Stimulated activated naive CD8-positive, alpha-beta T cell treated with anti-CD3 and anti-CD28 coated beads, Interleukin-15, amount 100 ng/mL, for 72 hours (primary cell): ENCODE measurements around the gene DCDC2C.

ENCODE experiments used
- ATAC-seq: fragments of 150-1000 bp; cut with Tn5 transposase; 2 replicates; pipeline ENCODE4 v1.10.0; 2021; ENCODE audit warnings: mild to moderate bottlenecking, moderate library complexity
- DNase-seq, 2 donors: peaks; one replicate each; pipeline ENCODE4 v3.0.0; 2021 to 2022
- H3K27ac Mint-ChIP-seq, 2 donors: one replicate each; pipeline ENCODE4 v1.8.0; 2022; ENCODE audit warnings: mild to moderate bottlenecking in 2 of 2, mixed read lengths in 2 of 2, moderate library complexity in 2 of 2
- H3K27me3 Mint-ChIP-seq: one replicate; pipeline ENCODE4 v1.8.0; 2022; ENCODE audit warnings: mixed read lengths
- H3K4me1 Mint-ChIP-seq: one replicate; pipeline ENCODE4 v1.8.0; 2022; ENCODE audit warnings: mild to moderate bottlenecking, mixed read lengths
- H3K4me3 Mint-ChIP-seq, 2 donors: one replicate each; pipeline ENCODE4 v1.8.0; 2022; ENCODE audit warnings: mild to moderate bottlenecking in 2 of 2, mixed read lengths in 2 of 2, moderate library complexity in 1 of 2
- H3K9me3 Mint-ChIP-seq, 2 donors: one replicate each; pipeline ENCODE4 v1.8.0; 2022; ENCODE audit warnings: mixed read lengths in 2 of 2

The DCDC2C gene

DNA sequence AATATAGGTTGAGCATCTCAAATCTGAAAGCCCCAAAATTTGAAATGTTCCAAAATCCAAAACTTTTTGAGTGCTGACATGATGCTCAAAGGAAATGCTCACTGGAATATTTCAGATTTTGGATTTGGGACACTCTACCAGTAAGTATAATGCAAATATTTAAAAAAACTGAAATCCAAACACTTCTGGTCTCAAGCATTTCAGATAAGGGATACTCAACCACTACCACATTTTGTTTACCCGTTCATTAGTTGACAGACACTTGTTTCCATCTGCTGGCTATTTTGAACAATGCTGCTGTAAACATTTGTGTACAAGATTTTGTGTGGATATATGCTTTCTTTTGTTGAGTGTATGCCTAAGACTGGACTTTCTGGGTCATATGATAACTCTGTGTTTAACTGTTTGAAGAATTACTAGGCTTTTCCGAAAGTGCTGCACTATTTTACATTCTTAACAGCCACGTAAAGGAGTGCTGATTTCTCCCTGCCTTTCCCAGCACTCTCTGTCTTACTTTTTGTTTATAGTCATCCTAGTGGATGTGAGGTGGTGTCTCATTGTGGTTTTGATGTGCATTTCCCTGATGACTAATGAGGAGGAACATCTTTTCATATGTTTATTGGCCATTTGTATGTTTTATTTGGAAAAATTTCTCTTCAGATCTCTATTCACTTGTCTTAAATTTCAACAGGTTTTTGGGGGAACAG, 19.5 kb upstream of the DCDC2C start:
- DNase-seq (no peak), ATAC-seq (no peak)
- no peak overlapping the region for H3K27ac Mint-ChIP-seq
- H3K4me1 Mint-ChIP-seq = no peaks in the 10 kb centered on the region
- no peak overlapping the region for H3K4me3 Mint-ChIP-seq
- H3K27me3 Mint-ChIP-seq = peaks cover 51% of the 10 kb centered on the region
- H3K9me3 Mint-ChIP-seq = no peaks in the 10 kb centered on the region

DNA sequence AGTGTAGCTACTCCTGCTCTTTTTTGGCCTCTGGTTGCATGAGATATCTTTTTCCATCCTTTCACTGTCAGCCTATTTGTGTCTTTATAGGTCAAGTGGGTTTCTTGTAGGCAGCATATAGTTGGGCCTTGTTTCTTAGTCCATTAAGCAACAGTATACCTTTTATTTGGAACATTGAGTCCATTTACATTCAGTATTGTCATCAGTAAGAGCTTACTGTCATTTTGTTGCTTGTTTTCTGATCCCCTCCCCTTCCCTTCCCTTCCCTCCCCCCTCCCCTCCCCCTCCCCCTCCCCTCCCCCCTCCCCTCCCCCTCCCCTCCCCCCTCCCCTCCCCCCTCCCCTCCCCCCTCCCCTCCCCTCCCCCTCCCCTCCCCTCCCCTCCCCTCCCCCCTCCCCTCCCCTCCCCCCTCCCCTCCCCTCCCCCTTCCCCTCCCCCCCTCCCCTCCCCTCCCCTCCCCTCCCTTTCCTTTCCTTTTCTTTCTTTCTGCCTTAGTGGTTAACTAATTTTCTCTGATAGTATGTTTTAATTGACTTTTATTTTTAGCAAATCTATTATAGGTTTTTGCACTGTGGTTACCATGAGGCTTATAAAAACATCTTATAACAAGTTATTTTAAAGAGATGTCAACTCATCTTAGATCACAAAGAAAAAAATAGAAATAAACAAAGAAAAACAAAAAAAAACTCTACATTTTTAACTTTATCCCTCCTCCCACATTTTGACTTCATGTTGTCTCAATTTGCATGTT, 13.2 kb upstream of the DCDC2C start:
- peaks cover 0 to 6% of the 10 kb centered on the region in 2 donors for H3K9me3 Mint-ChIP-seq
- DNase-seq (no peak), ATAC-seq (no peak)
- H3K4me1 Mint-ChIP-seq = no peaks in the 10 kb centered on the region
- peaks cover 59% of the 10 kb centered on the region for H3K27me3 Mint-ChIP-seq
- no peak overlapping the region for H3K4me3 Mint-ChIP-seq
- no peak overlapping the region for H3K27ac Mint-ChIP-seq

DNA sequence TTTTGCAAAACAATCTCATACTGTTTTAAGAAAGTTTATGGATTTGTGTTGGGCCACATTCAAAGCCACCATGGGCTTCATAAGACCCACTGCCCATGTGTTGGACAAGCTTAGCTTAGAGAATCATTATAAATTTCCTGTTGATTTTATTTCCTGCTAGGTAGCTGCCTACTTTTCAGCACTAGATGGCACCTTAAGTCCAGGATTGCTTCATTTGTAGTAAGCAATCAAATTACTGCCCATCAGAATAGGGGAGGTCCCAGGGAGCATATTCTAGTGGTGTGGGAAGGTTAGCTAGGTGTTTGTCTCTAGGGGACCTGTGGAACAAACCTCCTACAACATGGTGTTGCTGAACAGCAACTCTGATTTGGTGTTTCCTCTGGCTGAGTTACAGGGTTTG, 11.0 kb upstream of the DCDC2C start:
- Mint-ChIP-seq H3K27ac (no peak overlapping the region), H3K9me3 (peaks cover 0 to 6% of the 10 kb centered on the region in 2 donors), H3K4me1 (no peaks in the 10 kb centered on the region), H3K4me3 (no peak overlapping the region), H3K27me3 (peaks cover 46% of the 10 kb centered on the region)
- DNase-seq (no peak), ATAC-seq (no peak)

DNA sequence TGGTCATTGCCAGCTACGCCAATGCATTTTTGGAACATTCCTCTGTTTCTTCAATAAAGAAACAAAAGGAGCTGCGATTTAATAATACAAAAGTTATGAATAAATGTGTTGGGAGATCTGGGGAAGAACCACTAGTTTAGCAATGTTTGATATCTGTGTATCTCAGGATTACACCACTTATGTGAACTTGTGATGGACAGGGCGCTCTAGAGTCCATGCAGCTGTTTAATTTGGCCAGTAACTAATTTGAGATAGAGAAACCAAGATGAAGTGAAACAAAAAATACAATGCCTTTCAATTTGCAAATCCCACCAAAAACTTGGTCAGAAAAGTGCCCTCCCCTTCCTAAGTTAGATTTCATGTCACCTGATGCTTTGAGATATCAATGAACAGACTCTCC, 6.8 kb upstream of the DCDC2C start:
- no peaks in the 10 kb centered on the region for H3K4me1 Mint-ChIP-seq
- H3K27me3 Mint-ChIP-seq = peaks cover 43% of the 10 kb centered on the region
- no peak overlapping the region for H3K4me3 Mint-ChIP-seq
- no peak for ATAC-seq
- no peak for DNase-seq
- no peak overlapping the region for H3K27ac Mint-ChIP-seq
- H3K9me3 Mint-ChIP-seq = peaks cover 0 to 6% of the 10 kb centered on the region in 2 donors

DNA sequence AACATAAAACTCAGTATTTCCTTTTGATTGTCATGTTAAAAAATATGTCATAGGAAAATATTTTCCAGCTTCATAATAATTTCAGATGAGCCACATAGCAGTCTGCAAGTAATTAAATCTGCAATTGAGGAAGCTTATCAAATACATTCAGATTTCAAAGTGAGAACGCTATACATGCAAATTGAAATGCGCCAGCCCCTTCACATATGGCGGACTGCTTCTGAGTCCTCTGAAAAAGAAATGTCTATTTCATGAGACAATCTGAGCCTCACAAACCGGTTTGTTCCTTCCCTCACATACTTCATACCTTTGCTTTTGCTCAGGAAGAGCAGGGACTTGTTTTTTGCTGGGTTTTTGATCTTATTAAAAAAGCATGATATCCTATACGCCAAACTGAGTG, 2.3 kb upstream of the DCDC2C start:
- ATAC-seq = no peak
- Mint-ChIP-seq H3K9me3 (no peaks in the 10 kb centered on the region), H3K4me1 (peaks cover 5% of the 10 kb centered on the region), H3K4me3 (no peak overlapping the region), H3K27ac (no peak overlapping the region), H3K27me3 (peaks cover 57% of the 10 kb centered on the region)
- DNase-seq = no peak

DNA sequence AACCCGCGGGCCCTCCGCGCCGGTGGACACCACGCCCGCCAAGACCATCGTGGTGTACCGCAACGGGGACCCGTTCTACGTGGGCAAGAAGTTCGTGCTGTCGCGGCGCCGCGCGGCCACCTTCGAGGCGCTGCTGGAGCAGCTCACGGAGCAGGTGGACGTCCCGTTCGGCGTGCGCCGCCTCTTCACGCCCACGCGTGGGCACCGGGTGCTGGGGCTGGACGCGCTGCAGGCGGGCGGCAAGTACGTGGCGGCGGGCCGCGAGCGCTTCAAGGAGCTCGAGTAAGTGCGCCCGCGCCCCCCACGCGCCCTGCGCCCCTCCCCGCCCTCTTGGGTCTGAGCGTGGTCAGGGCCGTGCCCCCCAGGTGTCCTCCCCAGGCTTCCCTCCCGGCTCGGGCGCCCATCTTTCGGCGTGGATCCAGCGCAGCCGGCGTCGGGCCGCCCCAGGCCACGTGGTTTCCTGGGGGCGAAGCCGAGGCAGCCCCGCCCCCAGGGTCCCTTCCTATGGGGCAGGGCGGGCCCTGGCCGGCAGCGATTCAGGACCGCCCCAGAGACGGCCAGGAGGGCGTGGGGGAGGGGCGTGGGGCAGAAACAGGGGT, 481 bp downstream of the DCDC2C start:
- peak; percentile 61 for ATAC-seq
- no peak overlapping the region for H3K4me3 Mint-ChIP-seq
- DNase-seq = no peak
- H3K27me3 Mint-ChIP-seq = peaks cover 81% of the 10 kb centered on the region
- peaks cover 5% of the 10 kb centered on the region for H3K4me1 Mint-ChIP-seq
- H3K27ac Mint-ChIP-seq = no peak overlapping the region
- no peaks in the 10 kb centered on the region for H3K9me3 Mint-ChIP-seq

DNA sequence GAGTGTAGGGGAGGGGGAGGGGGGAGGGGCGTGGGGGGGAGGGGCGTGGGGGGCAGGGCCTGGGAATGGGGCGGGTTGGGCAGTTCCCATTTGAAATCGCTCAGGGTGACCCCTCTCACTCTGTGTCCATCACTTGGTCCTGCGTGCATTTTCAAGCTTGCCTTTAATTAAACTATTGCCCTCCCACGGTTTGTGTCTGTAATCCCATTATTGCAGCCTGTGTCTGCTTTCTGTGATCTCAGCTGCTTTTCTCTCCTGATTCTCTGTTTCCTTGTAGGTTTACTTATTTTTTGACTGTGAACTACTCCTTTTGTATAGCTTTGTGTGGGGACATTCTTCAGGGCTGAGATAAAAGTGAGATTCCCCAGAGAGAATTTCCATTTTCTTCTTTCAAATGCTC, 1.3 kb downstream of the DCDC2C start:
- ATAC-seq = peak; percentile 41
- no peak for DNase-seq
- Mint-ChIP-seq H3K4me1 (peaks cover 5% of the 10 kb centered on the region), H3K9me3 (no peaks in the 10 kb centered on the region), H3K4me3 (no peak overlapping the region), H3K27ac (no peak overlapping the region), H3K27me3 (peaks cover 80% of the 10 kb centered on the region)

DNA sequence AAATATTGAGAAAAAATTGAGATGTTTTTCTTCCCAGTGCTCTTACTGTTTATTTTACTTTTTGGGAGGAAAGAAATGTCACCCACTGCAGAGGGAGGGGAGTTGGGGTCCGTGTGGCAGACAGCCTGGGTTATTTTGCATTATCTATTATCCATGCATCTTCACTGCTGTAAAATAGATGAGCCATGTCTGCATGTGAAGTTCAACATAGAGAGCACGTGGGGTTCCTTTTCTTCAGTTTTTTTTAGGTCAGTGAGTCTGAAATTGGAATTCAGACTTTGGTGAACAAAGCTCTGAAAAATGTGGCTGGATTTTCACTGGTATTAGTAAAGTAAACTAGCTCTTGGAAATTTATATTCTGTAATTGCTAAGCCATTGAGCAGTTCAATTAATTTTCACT, 2.4 kb downstream of the DCDC2C start:
- Mint-ChIP-seq H3K27me3 (peaks cover 69% of the 10 kb centered on the region), H3K27ac (no peak overlapping the region), H3K9me3 (no peaks in the 10 kb centered on the region), H3K4me1 (peaks cover 5% of the 10 kb centered on the region), H3K4me3 (no peak overlapping the region)
- no peak for ATAC-seq
- no peak for DNase-seq

DNA sequence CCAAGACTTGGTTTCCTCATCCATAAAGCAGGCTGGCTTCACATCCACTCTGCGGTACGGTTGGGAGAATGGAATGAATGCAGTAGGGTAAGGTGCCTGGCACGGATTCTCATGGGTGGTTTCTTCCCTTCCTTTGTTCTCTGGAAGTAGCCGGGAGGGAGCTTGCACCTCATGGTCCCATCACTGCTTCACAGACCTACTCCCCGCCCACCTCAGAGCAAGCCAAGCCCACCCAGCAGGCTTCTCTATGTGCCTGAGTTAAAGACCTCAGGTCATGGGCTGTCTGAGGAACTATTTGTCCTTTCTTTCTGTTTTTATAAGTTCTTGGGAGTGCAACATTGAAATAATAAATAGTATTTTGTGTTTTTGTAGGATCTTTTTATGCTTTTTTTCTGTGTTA, 3.5 kb downstream of the DCDC2C start:
- no peak overlapping the region for H3K27ac Mint-ChIP-seq
- peaks cover 58% of the 10 kb centered on the region for H3K27me3 Mint-ChIP-seq
- H3K4me1 Mint-ChIP-seq = peaks cover 5% of the 10 kb centered on the region
- no peak for ATAC-seq
- H3K4me3 Mint-ChIP-seq = no peak overlapping the region
- H3K9me3 Mint-ChIP-seq = no peaks in the 10 kb centered on the region
- no peak for DNase-seq

DNA sequence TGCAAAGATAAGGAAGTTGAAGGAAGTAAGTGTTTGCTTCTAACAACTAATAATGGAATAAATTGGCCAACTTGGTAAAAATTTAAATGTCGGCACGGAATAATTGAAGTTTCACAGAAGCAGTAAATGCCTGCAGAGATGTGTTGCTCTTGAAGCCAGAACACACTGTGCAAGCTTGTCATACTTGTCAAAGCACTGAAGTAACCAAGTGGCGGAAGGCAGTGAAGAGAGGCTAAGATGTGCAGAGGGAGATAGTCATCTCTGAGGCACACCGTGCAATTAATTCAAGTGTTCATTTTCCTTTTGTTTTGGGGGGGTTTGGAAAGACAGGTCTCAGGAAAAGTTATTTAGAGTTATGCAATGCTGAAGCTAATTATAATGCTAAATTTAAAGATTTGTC, 5.2 kb downstream of the DCDC2C start:
- Mint-ChIP-seq H3K4me3 (no peak overlapping the region), H3K4me1 (no peaks in the 10 kb centered on the region), H3K9me3 (no peaks in the 10 kb centered on the region), H3K27me3 (peaks cover 42% of the 10 kb centered on the region), H3K27ac (no peak overlapping the region)
- no peak for ATAC-seq
- DNase-seq = no peak

DNA sequence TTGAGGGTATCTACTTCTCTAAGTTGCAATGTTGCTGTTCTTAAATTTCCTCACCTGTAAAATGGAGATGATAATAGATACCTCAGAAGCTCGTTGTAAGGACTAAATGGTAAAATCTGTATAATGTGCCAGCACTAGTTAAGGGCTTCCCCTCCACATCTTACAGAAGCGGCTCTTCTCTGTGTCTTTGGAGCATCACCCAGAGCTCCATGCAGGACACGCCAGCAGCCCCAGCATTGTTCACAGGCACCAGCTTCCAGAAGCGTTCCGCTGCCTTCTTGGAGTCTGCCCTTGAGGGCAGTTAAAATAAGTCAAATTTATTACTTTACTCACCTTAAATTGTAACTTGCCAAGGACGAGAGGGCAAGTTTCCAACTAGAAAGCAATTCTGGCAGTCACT, 5.8 kb downstream of the DCDC2C start:
- DNase-seq = no peak
- ATAC-seq = no peak
- Mint-ChIP-seq H3K27me3 (peaks cover 42% of the 10 kb centered on the region), H3K9me3 (no peaks in the 10 kb centered on the region), H3K4me3 (no peak overlapping the region), H3K4me1 (no peaks in the 10 kb centered on the region), H3K27ac (no peak overlapping the region)

DNA sequence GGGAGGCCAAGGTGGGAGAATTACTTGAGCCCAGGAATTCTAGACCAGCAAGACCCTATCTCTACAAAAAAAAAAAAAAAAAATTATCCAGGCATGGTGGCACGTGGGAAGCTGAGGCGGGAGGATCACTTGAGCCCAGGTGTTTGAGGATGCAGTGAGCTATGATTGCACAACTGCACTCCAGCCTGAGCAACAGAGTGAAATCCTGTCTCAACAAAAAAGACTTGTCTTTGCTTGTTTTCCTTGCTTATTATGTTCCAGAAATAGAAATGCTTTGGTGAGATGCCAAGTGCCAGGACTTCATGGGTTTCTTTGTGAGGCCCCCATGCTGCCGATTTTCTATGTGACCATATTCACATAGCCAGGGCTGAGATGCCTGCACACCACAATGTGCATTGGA, 9.0 kb downstream of the DCDC2C start:
- Mint-ChIP-seq H3K27ac (no peak overlapping the region), H3K4me1 (no peaks in the 10 kb centered on the region), H3K9me3 (no peaks in the 10 kb centered on the region)

DNA sequence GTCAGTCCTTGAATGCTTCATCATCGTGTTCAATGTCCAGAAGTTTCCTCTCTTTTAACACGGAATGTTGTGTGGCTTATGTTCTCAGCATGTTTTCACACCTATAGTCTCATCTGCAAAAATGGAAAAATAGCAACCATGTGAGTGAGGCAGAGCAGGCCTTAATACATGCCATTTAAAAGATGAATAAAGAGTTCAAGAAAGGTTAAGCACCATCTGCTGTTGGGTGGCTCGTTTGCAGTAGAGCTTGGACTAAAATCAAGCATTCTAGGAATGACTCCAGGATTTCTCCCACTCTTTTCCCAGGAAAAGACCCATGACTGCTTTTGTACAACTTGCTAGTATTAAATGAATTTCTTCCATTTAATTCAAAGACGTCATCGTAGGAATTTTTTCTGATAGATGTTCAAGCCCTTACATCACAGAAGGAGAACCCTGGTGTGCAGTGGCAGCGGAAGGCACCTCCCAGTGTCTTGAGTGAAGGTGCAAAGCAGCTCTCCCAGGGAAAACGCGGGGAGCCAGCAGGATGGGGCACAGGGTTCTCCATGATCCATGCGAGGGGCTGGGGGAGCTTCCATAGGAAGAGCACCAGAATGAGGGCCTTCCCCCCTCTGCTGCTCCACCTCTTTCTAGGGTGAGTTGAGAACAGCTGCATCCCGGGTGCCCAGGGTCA, 9.6 kb downstream of the DCDC2C start:
- H3K27me3 Mint-ChIP-seq = peaks cover 10% of the 10 kb centered on the region
- H3K4me3 Mint-ChIP-seq = no peak overlapping the region

More for the DNA sequence above, 9.0 kb downstream of the DCDC2C start:
- peaks cover 15% of the 10 kb centered on the region for H3K27me3 Mint-ChIP-seq
- DNase-seq = no peak
- H3K4me3 Mint-ChIP-seq = no peak overlapping the region
- no peak for ATAC-seq

DNA sequence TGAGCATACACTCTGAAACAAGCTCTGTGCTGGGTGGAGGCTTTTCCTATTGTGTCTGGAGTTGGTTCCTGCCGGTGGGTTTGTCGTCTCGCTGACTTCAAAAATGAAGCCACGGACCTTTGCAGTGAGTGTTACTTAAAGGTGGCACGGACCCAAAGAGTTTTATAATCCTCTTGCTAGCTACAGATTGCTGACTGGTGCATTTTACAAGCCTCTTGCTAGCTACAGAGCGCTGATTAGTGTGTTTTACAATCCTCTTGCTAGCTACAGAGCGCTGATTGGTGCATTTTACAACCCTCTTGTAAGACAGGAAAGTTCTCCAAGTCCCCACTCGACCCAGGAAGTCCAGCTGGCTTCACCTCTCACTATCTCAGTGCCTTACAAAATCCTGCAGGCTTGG, 15.3 kb downstream of the DCDC2C start:
- Mint-ChIP-seq H3K4me1 (no peaks in the 10 kb centered on the region), H3K4me3 (no peak overlapping the region), H3K27me3 (peaks cover 8% of the 10 kb centered on the region), H3K27ac (no peak overlapping the region), H3K9me3 (peaks cover 9% of the 10 kb centered on the region in 2 donors)
- ATAC-seq (no peak), DNase-seq (no peak)

More for the DNA sequence above, 9.6 kb downstream of the DCDC2C start:
- Mint-ChIP-seq H3K4me1 (no peaks in the 10 kb centered on the region), H3K9me3 (no peaks in the 10 kb centered on the region), H3K27ac (no peak overlapping the region)
- DNase-seq = no peak
- ATAC-seq = no peak

DNA sequence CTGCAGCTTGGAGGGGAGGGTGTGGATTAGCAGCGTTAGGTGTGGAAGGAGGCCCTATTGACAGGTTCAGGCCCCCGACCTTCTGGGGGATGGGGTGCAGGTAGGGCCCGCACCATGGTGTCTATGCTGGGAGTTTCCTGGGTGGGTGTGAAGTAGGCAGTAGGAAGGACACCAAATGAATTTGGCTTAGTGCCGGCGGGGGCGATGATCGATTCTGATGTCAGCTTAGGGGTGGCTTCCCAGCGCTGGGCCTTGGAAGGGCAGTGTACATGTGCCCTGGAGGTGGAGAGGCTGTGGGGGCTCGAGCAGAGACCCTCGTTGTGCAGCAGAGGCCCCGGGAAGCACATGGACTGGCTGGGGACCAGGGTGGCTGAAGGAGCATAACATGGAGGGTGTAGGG, 21.6 kb downstream of the DCDC2C start:
- Mint-ChIP-seq H3K27me3 (peaks cover 42% of the 10 kb centered on the region), H3K27ac (no peak overlapping the region), H3K4me1 (no peaks in the 10 kb centered on the region), H3K4me3 (no peak overlapping the region), H3K9me3 (peaks cover 9% of the 10 kb centered on the region in 2 donors)
- ATAC-seq = peak; percentile 22
- no peak for DNase-seq
